GM21619 (cell line): ENCODE measurements around the gene SMIM17.
"Not testable (repeated sequence)": the region's sequence is repeated elsewhere in the genome, so short reads cannot be mapped to it uniquely, and the experiment has no call there.

Source experiments
- ATAC-seq: cut with Tn5 transposase; IDR thresholded peaks from one replicate; pipeline ENCODE4 v1.9.1; 2021; ENCODE audit not compliant: unreplicated experiment

SMIM17 gene

GRCh38 chr19:56654151-56654550 is 11.2 kb downstream of the SMIM17 start:
- no peak for ATAC-seq

GRCh38 chr19:56660381-56661107 is 17.6 kb downstream of the SMIM17 start:
- no peak for ATAC-seq

GRCh38 chr19:56661248-56661647 is 18.3 kb downstream of the SMIM17 start:
- ATAC-seq, result no peak

- ATAC-seq, result no peak
These were observed 21.1 kb downstream of the SMIM17 start for GRCh38 chr19:56663931-56664500.

- ATAC-seq, result no peak
These were observed 21.6 kb downstream of the SMIM17 start for GRCh38 chr19:56664511-56664910.

- ATAC-seq, result no peak
These were observed 24.4 kb downstream of the SMIM17 start for GRCh38 chr19:56667311-56667870.

- no peak for ATAC-seq
These were observed 25.7 kb downstream of the SMIM17 start for GRCh38 chr19:56668676-56669075.

GRCh38 chr19:56670401-56670960 is 27.5 kb downstream of the SMIM17 start:
- ATAC-seq, result no peak

- no peak for ATAC-seq
These were observed 28.1 kb downstream of the SMIM17 start for GRCh38 chr19:56670961-56671612.

GRCh38 chr19:56671613-56671994 is 28.6 kb downstream of the SMIM17 start, which contains the start of gene ZNF835:
TSS of gene ZNF835 (minus strand) at chr19:56671757. CDS start at chr19:56665198, 6,559 bp downstream.
- no peak for ATAC-seq

- ATAC-seq, result not testable (repeated sequence)
These were observed 29.7 kb downstream of the SMIM17 start for GRCh38 chr19:56672610-56673009.

GRCh38 chr19:56678205-56678604 is 35.2 kb downstream of the SMIM17 start:
- no peak for ATAC-seq

GRCh38 chr19:56681702-56682101 is 38.7 kb downstream of the SMIM17 start:
- no peak for ATAC-seq

GRCh38 chr19:56683116-56683515 is 40.2 kb downstream of the SMIM17 start:
- no peak for ATAC-seq

- no peak for ATAC-seq
These were observed 44.1 kb downstream of the SMIM17 start for GRCh38 chr19:56687031-56687430.

- ATAC-seq, result no peak
These were observed 46.2 kb downstream of the SMIM17 start for GRCh38 chr19:56689198-56689597.

- ATAC-seq, result no peak
These were observed 47.7 kb downstream of the SMIM17 start for GRCh38 chr19:56690670-56691069.

GRCh38 chr19:56692206-56692895 is 49.4 kb downstream of the SMIM17 start:
- no peak for ATAC-seq

GRCh38 chr19:56699552-56699951 is 56.6 kb downstream of the SMIM17 start:
- ATAC-seq, result no peak

GRCh38 chr19:56701895-56702294 is 58.9 kb downstream of the SMIM17 start:
- ATAC-seq, result no peak

- no peak for ATAC-seq
These were observed 63.0 kb downstream of the SMIM17 start for GRCh38 chr19:56705939-56706338.
